ENCODE measurements around the gene ADORA2A. TPM values are rescaled to one million over a fixed set of nuclear protein-coding genes. Genes with fewer than 3 reads are reported as not detected.

The ADORA2A gene
- total RNA-seq, 1 experiment from 2014 or later = 2.9 TPM

DNA sequence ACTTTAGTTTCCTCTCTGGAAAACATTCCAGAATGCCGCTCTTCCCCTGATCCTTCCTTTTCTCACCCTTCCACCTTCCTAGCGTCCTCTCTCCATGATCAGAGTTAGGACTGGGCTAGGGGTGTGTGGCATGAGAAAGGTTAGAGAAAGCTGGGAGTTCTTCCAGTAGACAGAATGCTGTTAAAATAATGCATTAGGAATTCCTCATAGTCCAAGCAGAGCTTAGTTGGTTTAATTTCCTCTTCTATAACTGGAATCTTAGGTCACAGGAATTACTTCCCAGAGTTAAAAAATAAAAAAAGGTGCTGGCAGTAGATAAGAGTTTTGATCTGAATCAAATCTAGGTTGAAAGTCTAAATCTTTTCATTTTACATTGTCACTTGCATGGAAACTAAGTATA lies 37.2 kb upstream of the ADORA2A start:
- H3K36me3 Mint-ChIP-seq (ENCODE audit: insufficient read depth, unreplicated experiment) = peaks cover 11% of the 10 kb centered on the region
- intact Hi-C loops (cut with micrococcal nuclease; ENCODE audit: unreplicated experiment) = no loop called here
- H3K4me3 Mint-ChIP-seq (ENCODE audit: low read depth, unreplicated experiment) = no peak overlapping the region
- no peaks in the 10 kb centered on the region for H3K4me1 Mint-ChIP-seq (ENCODE audit: low read depth, unreplicated experiment)
- no TSS peak for BruUV-seq (replicated peaks)
- no peaks in the 10 kb centered on the region for H3K9me3 Mint-ChIP-seq (ENCODE audit: low read depth, unreplicated experiment)
- DNase-seq = no peak
- no peak for TF ChIP-seq CTCF (IDR thresholded peaks at IDR 0.05; ENCODE audit: unreplicated experiment)
- CTCF ChIA-PET = no interaction called here
- no peak overlapping the region for H3K27ac Mint-ChIP-seq (ENCODE audit: unreplicated experiment)
- H3K27me3 Mint-ChIP-seq (ENCODE audit: unreplicated experiment) = no peaks in the 10 kb centered on the region

GRCh38 chr22:24390576-24390975 lies 36.8 kb upstream of the ADORA2A start:
- CTCF ChIA-PET = no interaction called here
- H3K36me3 Mint-ChIP-seq (ENCODE audit: insufficient read depth, unreplicated experiment) = peaks cover 11% of the 10 kb centered on the region
- H3K27ac Mint-ChIP-seq (ENCODE audit: unreplicated experiment) = no peak overlapping the region
- no peak for DNase-seq
- no peak overlapping the region for H3K4me3 Mint-ChIP-seq (ENCODE audit: low read depth, unreplicated experiment)
- H3K9me3 Mint-ChIP-seq (ENCODE audit: low read depth, unreplicated experiment) = no peaks in the 10 kb centered on the region
- no peaks in the 10 kb centered on the region for H3K27me3 Mint-ChIP-seq (ENCODE audit: unreplicated experiment)
- no peak for TF ChIP-seq CTCF (IDR thresholded peaks at IDR 0.05; ENCODE audit: unreplicated experiment)
- BruUV-seq (replicated peaks) = no TSS peak
- intact Hi-C loops (cut with micrococcal nuclease; ENCODE audit: unreplicated experiment) = no loop called here
- H3K4me1 Mint-ChIP-seq (ENCODE audit: low read depth, unreplicated experiment) = no peaks in the 10 kb centered on the region

DNA sequence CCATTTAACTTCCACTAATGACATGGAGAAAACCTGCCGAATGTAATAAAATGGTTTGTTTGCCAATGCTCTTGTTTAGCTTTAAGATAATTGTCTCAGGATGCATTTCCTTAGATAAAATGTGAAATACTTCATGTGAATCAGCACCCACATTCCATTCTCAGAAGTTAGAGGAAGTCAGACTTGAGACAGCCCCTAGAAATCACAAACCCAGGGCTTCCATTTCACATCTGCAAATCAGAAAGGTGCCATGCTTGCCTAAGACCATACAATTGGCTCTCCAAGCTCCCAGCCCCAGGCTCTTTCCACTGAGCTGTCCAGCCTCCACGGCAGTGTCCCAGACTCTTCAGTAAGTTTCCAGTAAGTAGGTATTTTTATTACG lies 35.6 kb upstream of the ADORA2A start:
- no peak for TF ChIP-seq CTCF (IDR thresholded peaks at IDR 0.05; ENCODE audit: unreplicated experiment)
- Mint-ChIP-seq H3K36me3 (ENCODE audit: insufficient read depth, unreplicated experiment) (peaks cover 11% of the 10 kb centered on the region), H3K27me3 (ENCODE audit: unreplicated experiment) (no peaks in the 10 kb centered on the region), H3K4me3 (ENCODE audit: low read depth, unreplicated experiment) (no peak overlapping the region), H3K27ac (ENCODE audit: unreplicated experiment) (no peak overlapping the region), H3K9me3 (ENCODE audit: low read depth, unreplicated experiment) (no peaks in the 10 kb centered on the region), H3K4me1 (ENCODE audit: low read depth, unreplicated experiment) (no peaks in the 10 kb centered on the region)
- CTCF ChIA-PET = no interaction called here
- BruUV-seq (replicated peaks) = no TSS peak
- no peak for DNase-seq
- intact Hi-C loops (cut with micrococcal nuclease; ENCODE audit: unreplicated experiment) = no loop called here

DNA sequence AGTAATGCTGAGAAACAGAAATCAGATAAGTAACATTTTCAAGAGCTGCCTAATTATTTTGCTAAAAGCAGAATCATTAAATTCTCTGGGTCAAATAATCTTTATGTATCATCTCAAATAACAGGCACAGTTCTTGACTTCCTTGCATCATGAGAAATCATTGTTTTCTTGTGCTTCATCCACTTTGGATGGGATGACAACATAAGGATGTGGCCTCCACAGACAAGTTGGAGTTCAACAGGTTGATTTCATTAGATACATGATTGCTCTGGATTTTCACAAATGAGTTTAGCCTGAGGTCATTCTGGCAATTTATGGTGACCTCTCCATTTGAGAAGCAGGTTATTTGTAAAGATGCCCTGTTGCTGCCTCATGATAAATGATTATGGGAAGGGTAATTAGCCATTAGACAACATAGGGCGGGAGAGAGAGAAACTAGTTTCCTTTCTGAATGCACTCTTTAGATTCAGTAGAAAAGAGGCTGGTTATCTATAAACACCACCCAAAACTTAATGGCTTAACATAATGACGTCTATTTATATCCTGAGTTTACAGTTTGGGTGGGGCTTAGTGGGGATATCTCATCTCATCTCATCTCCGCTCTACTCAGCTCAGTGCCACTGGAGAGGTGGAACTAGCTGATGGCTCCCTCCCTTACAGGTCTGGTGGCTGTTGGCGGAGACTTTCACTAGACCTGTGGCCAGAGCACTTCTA lies 35.0 kb upstream of the ADORA2A start:
- Mint-ChIP-seq H3K4me3 (ENCODE audit: low read depth, unreplicated experiment) (no peak overlapping the region), H3K27ac (ENCODE audit: unreplicated experiment) (no peak overlapping the region), H3K4me1 (ENCODE audit: low read depth, unreplicated experiment) (no peaks in the 10 kb centered on the region), H3K36me3 (ENCODE audit: insufficient read depth, unreplicated experiment) (peaks cover 11% of the 10 kb centered on the region), H3K27me3 (ENCODE audit: unreplicated experiment) (no peaks in the 10 kb centered on the region), H3K9me3 (ENCODE audit: low read depth, unreplicated experiment) (no peaks in the 10 kb centered on the region)
- TF ChIP-seq CTCF (IDR thresholded peaks at IDR 0.05; ENCODE audit: unreplicated experiment) = no peak
- no peak for DNase-seq
- CTCF ChIA-PET = no interaction called here
- intact Hi-C loops (cut with micrococcal nuclease; ENCODE audit: unreplicated experiment) = no loop called here
- BruUV-seq (replicated peaks) = no TSS peak

All from Calu3 (cell line).